ENCODE data around the gene YES1.
"Not testable (repeated sequence)": the region's sequence is repeated elsewhere in the genome, so short reads cannot be mapped to it uniquely, and the experiment has no call there.

The YES1 gene

GRCh38 chr18:789397-789796, 22.6 kb downstream of the YES1 start:
- no peak overlapping the region for H3K4me3 ChIP-seq (ENCODE audit: low read length)
- DNase-seq (ENCODE audit: low read depth): no peak
- TF ChIP-seq CTCF (conservative IDR thresholded peaks at IDR 0.05; ENCODE audit: low read depth, low read length): no peak

- no peak for TF ChIP-seq CTCF (conservative IDR thresholded peaks at IDR 0.05; ENCODE audit: low read depth, low read length)
- no peak overlapping the region for H3K4me3 ChIP-seq (ENCODE audit: low read length)
- no peak for DNase-seq (ENCODE audit: low read depth)
Observed at GRCh38 chr18:785242-785641, 26.8 kb downstream of the YES1 start.

- no peak overlapping the region for H3K4me3 ChIP-seq (ENCODE audit: low read length)
- no peak for DNase-seq (ENCODE audit: low read depth)
- no peak for TF ChIP-seq CTCF (conservative IDR thresholded peaks at IDR 0.05; ENCODE audit: low read depth, low read length)
Observed at GRCh38 chr18:784470-785172, 27.4 kb downstream of the YES1 start.

GRCh38 chr18:778194-778927, 33.7 kb downstream of the YES1 start:
- DNase-seq (ENCODE audit: low read depth): no peak

GRCh38 chr18:777021-777420, 35.0 kb downstream of the YES1 start:
- no peak for TF ChIP-seq CTCF (conservative IDR thresholded peaks at IDR 0.05; ENCODE audit: low read depth, low read length)
- DNase-seq (ENCODE audit: low read depth): no peak
- H3K4me3 ChIP-seq (ENCODE audit: low read length): no peak overlapping the region

More at GRCh38 chr18:778194-778927, 33.7 kb downstream of the YES1 start:
- H3K4me3 ChIP-seq (ENCODE audit: low read length): no peak overlapping the region
- TF ChIP-seq CTCF (conservative IDR thresholded peaks at IDR 0.05; ENCODE audit: low read depth, low read length): no peak

GRCh38 chr18:776044-776443, 36.0 kb downstream of the YES1 start:
- not testable (repeated sequence) for H3K4me3 ChIP-seq (ENCODE audit: low read length); DNase-seq (ENCODE audit: low read depth)

- DNase-seq (ENCODE audit: low read depth): no peak
- no peak overlapping the region for H3K4me3 ChIP-seq (ENCODE audit: low read length)
- TF ChIP-seq CTCF (conservative IDR thresholded peaks at IDR 0.05; ENCODE audit: low read depth, low read length): no peak
Observed at GRCh38 chr18:774811-775210, 37.2 kb downstream of the YES1 start.

Measured in retinal pigment epithelial cell (primary cell).